HTERT RPE-1 (cell line): ENCODE measurements around the gene TMEM63B.
"Not testable (repeated sequence)": the region's sequence is repeated elsewhere in the genome, so short reads cannot be mapped to it uniquely, and the experiment has no call there.

ENCODE experiments used
- in situ Hi-C: fragments of 300-500 bp; cut with MboI; formaldehyde crosslinking; loops from 4 replicates; pipeline ENCODE4 v1.14.3; 2020; ENCODE audit warnings: low sequenced_read_pairs

TMEM63B gene

DNA sequence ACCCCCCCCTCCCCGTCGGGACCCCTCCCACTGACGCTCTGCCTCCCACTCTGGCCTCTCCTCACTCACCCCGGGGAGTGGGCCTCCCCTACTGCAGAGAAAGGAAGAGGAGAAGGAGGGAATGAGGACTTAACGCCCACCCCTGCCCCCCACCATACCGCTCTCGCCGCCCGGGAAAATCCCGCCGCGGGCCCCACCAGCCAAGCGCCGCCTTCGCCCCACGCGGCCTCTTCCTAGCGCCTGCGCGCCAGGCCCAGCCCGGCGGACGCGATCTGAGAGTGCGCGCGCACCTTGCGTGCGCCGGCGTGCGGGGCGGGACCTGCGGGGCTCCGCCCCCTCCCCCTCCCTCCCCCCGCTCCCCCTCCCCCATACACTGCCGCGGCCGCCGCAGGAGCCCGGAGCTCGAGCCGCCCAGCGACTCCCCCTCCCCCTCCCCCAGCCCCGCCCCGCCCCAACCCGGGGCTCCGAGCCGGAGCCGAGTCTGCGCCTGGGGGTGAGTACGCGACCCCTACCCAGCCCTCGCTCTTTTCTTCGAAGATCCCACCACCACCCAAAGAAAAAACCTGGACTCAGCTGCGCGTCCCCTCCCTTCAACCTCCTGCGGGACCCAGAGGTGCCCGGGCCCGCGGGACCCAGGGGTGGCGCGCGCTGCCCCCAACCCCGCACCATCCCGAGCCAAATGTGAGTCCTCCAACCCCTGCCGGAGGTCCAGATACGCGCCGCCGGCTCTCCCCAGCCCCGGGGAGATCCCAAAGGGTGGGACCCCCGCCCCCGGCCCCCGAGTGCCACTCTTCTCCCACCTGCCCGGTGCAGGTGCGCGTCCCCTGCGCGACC, at the start of gene TMEM63B, which contains the start of gene MRPL14:
Gene TMEM63B (plus strand): TSS at position 369 of the 834 bp plus-strand sequence. CDS start 7,031 bp downstream, outside the sequence.
Gene MRPL14 (minus strand): TSS at position 267 of the 834 bp plus-strand sequence. CDS start 10,841 bp downstream, outside the sequence.
- in situ Hi-C loops: no loop called here

GRCh38 chr6:44078219-44078826, 49.0 kb upstream of the TMEM63B start:
- in situ Hi-C loops: no loop called here

- in situ Hi-C loops: no loop called here
Measured at GRCh38 chr6:44078827-44079671, 48.3 kb upstream of the TMEM63B start.

- in situ Hi-C loops: no loop called here
Measured at GRCh38 chr6:44079672-44080071, 47.7 kb upstream of the TMEM63B start.

DNA sequence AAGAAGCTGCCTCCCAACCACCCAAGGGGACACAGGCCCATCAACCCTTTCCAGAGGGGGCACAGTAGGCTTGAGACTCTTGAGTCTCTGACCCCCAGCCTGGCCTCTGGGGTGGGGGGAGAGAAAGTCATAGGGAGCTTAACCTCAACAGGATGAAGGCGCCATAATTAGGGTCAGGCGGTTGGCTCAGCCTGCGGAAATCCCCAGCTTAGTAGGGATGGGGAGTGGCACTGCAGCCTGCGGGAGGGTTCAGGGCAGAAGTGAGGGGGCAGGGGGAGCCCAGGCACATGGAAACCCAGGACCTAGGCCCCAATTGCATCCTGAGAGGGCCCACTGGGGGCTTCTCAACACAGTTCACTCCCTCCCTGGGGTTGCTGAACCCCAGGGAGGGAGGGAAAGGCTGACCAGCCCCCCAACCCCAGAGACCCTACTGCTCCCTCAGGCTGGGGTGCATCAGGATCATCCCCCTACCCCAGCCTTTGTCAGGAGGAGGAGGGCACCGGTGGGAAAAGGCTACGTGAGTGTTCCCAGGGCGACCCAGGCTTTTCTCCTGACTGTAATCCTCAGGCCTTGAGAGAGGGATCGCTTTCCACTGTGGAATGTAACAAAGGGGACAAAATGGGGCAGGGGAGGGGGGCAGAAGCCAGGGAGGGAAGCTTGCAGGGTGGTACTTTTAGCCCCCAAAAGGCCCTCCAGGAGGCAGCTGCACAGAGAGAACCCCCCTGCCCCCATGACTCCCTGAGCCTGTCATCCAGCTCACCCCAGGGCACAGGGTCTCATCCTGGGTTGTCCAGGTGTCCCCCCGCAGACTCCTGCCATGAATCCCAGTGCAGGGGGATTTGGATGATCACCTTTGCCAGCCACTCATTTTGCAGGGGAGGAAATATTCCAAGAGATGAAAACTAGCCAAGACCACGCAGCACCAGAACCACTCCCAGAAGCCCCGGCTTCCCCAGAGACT, 46.5 kb upstream of the TMEM63B start:
- in situ Hi-C loops: no loop called here

- in situ Hi-C loops: no loop called here
Measured at GRCh38 chr6:44081753-44082152, 45.6 kb upstream of the TMEM63B start.

DNA sequence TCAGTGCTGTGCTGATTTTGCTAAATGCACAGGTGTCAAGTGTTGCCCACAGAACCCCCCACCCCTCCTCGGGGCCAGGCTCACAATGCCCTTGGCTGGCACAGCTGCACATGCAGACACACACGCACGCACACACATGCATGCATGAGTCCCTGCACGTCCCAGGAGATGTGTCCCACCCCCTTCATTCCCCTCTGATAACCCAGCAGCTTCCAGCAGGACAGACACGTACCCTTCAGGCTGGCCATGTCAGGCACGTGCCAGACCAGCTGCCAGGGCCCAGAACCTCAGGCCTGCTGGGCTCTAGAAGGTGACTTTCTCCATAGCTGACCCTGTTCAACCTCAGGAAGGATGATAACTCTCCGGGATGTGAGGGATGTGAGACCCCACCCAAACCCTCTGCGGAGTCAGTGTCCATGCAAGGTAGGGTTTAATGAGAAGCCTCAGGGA, 44.5 kb upstream of the TMEM63B start:
- in situ Hi-C loops: no loop called here

- in situ Hi-C loops: no loop called here
Measured at GRCh38 chr6:44084231-44085014, 42.9 kb upstream of the TMEM63B start.

GRCh38 chr6:44085219-44085618, 42.1 kb upstream of the TMEM63B start:
- in situ Hi-C loops: no loop called here

DNA sequence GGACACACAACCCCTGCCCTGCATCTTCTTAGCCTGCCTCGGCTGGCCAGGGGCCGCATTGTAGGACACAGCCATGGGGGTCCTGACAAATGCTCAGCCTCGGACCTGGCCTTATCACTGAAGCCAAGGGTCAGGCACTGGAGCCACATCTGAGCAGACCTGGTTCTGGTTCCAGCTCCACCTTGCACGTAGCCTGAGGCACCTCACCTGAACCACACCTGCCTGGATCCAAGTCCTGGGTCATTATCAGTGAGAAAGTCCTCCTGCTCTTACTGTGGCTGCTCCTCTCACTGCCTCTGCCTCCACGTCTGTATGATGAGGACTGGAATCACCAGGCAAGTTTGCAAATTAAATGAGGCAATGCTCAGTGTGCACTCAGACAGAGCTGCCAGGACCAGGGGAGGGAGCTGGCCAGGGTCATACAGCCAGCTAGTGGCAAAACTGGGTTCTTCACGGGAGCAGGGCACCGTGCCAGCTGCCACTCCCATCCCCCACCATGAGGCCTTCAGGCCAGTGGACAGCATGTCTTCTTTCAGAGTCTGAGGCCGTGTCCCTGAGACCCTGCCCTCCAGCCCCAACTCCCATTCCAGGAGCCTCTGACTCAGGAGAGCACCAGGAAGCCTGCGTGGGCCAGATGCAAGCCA, 40.3 kb upstream of the TMEM63B start:
- in situ Hi-C loops: no loop called here

DNA sequence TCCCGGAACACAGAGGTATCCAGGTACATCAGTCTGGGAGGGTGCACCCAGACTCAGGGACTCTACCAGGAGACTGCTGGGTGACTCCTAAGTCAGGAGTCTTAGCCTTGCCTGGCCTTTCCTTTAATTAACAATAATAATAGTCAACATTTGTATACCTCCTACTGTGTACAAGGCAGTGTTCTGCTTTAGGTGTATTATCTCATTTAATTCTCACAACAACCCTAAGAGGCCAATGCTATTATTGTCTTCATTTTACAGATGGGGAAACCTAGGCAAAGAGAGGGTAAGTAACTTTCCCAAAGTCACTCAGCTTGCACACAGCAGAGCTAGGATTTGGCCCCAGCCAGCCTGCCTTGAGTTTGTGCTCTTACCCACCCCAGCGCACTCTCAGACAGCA, 39.7 kb upstream of the TMEM63B start:
- in situ Hi-C loops: no loop called here

DNA sequence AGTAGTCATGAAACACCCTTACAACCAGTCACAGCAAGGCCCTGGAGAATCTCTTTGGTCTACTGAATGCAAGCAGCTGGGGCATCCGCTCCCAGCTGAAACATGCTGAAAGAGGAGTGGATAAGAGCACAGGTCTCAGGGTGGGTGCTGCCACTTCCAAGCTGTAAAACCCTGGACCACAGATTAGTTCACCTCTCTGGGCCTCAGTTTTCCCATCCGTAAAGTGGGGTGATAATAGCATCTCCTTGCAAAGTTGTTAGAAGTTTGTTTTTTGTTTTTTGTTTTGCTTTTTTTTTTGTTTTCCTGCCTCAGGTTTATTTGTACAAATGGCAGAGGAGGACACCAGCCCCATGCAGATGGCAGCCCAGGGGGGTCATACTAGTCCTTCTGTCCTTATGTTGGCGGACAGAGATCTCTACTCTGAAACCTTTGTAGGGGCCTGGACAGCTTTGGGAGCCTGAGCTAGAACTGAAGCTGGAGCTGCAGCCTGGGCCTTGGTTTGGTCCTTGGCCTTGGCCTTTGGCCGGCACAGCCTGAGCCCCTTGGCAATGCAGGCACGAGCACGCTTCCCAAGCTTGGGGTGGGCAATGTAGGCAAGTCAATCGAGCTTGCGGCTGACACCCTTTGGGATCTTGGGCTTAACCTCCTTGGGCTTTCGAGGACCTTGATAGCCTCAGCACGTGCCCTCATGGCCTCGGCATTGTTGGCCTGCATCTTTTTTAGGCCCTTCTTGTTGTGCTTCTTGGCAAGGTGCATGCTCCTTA, 38.3 kb upstream of the TMEM63B start:
- in situ Hi-C loops: no loop called here

GRCh38 chr6:44090465-44090864, 36.9 kb upstream of the TMEM63B start:
- in situ Hi-C loops: no loop called here

- in situ Hi-C loops: not testable (repeated sequence)
Measured at GRCh38 chr6:44091356-44091755, 36.0 kb upstream of the TMEM63B start.

- in situ Hi-C loops: no loop called here
Measured at GRCh38 chr6:44091981-44092884, 35.1 kb upstream of the TMEM63B start.

GRCh38 chr6:44093066-44093465, 34.3 kb upstream of the TMEM63B start:
- in situ Hi-C loops: no loop called here
